ENCODE results near the gene TAX1BP3.

The TAX1BP3 gene

DNA sequence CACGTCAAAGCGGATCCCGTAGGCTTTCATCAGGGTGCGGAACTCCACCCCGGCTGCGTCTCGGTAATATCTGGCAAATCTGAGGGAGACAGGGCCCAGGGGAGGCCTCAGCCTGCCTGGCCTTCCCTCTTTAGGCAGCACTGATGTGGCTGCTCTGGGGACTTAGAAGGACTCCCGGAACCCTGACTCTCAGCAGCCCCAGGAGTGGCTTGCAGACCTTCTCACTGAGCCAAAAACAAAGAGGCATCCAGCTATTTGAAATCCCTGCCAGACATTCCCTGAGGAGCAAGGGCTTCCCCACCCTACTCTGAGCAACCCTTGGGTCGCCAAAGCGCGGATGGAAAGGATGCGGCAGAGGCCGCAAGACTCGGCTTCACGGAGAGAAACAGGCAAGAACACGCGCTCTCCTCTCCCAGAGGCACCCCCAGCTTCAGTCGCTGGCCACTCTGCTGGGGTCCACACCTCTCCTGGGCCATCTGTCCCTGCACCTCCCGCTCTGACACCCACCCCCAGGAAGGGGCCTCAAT lies 19.7 kb upstream of the TAX1BP3 start:
- no peak for FAIRE-seq

GRCh38 chr17:3685174-3685573 lies 16.8 kb upstream of the TAX1BP3 start:
- FAIRE-seq, result no peak

DNA sequence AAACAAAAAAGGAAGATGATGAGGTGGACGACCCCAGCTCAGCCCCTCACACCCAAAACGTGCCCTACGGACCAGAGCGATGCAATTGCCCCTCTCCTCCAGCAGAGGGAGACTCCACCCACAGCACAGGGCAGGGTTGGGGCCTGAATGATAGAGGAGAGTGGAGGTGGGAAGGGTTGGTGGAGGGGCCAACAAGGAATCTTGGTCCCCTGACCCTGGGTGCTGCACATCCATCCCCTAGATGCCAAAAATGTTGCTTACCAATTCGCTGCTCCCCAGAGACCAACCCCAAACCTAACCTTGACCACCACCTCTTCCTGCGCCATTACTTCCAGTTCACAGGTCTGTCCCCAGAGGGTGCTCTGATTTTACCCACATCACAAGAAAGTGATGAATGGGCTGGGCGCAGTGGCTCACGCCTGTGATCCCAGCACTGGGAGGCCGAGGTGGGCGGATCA lies 14.7 kb upstream of the TAX1BP3 start:
- FAIRE-seq, result no peak

- FAIRE-seq, result no peak
Observed at GRCh38 chr17:3682033-3682432, 13.7 kb upstream of the TAX1BP3 start.

GRCh38 chr17:3681565-3681964 lies 13.2 kb upstream of the TAX1BP3 start:
- FAIRE-seq, result no peak

DNA sequence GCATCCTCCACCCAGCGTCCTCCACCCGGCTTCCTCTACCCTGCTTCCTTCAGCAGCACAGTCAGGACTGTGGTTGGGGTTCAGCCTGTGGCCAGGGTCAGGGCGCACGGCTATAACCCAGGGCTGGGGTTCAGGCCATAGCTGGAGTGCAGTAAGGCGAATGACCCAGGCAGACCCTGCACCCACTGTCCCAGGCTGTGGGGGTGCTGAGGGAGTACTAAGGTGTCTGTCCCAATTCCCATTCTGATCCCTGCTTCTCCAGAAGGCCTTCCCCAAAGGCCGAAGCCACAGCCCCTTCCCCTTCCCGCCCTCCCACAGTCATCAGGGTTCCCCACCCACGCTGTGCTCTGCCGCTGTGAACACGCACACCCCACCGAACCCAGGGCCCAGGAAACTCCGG lies 12.7 kb upstream of the TAX1BP3 start:
- FAIRE-seq, result no peak

GRCh38 chr17:3679531-3680126 lies 11.3 kb upstream of the TAX1BP3 start:
- no peak for FAIRE-seq

DNA sequence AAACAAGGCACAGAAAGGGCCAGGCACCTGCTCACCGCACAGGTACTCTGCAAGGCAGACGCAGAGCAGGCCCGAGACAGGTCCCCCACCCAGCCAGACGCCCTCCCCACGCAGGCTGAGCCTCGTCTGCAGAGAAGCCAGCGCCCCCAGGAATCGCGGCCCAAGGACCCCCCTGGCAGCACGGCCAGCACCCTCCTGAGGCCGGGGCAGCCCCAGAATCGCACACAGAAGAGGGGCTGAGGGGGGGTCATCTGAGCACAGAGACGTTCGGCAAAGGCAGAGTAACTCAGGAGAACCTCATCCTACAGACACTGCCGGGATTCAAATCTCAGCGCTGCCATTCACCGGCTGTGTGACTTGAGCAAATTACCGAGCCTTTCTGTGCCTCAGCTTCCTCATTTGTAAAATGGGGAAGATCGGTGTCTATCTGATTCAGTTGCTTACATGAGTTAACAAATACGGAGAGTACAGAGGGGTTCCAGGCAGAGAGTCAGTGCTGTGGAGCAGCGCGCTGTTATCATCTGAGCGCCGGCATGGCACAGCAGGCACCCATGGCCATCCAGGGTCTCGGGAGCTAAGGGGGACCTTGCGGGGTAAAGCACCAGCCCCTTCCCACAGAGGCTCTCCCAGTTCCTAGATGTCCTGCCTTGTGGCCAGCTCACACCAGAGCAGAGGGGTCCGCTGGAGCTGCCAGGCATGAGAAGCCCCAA lies 10.6 kb upstream of the TAX1BP3 start:
- no peak for FAIRE-seq

GRCh38 chr17:3678095-3678820 lies 9.9 kb upstream of the TAX1BP3 start:
- no peak for FAIRE-seq

GRCh38 chr17:3675886-3676285 lies 7.5 kb upstream of the TAX1BP3 start:
- no peak for FAIRE-seq

- no peak for FAIRE-seq
Observed at GRCh38 chr17:3672571-3672970, 4.2 kb upstream of the TAX1BP3 start.

- FAIRE-seq, result no peak
Observed at GRCh38 chr17:3669548-3669947, 1.2 kb upstream of the TAX1BP3 start.

- FAIRE-seq, result no peak
Observed at GRCh38 chr17:3669085-3669347, 638 bp upstream of the TAX1BP3 start.

DNA sequence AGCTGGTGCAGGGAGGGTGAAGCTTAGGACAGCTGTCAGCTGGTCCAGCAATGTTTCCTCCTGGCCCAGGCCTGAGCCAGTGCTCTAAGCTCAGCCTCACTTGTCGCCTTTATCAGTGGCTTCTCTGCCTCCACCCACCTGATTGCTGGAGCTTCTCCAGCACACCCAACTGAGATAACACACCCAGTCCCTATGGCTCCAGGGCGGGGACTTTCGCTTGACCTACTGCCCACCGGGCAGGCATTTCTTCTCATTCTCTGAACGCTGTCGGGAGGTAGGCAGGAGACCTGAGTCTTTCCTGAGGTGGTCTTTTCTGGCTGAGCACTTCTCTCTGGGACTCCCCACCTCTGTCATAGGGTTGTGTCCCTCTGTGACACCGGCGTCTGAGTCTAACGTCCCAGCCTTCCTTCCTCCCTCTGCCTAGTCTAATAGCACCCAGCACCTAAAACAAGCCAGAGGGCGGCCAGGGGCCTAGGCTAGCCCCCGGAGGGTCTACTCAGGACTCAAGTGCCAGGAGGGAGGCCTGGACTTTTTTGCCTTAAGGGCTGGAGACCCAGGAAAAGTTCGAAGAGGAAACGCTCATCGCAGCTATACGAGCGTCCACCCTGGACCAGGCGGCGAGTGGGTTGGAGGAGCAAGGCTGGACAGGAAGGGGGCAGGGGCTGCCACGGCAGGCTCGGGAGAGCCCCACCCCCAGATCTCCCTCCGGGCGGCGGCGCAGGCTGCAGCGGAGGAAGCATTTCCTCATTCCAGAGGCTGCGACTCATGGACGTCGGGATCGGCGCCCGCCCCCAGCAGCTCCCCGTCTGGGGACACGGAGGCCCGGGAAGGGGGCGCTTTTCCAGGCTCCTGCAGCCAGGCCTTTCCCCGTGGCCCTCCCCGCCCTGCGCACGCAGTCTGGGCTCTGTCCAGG lies 756 bp downstream of the TAX1BP3 start:
- no peak for FAIRE-seq

DNA sequence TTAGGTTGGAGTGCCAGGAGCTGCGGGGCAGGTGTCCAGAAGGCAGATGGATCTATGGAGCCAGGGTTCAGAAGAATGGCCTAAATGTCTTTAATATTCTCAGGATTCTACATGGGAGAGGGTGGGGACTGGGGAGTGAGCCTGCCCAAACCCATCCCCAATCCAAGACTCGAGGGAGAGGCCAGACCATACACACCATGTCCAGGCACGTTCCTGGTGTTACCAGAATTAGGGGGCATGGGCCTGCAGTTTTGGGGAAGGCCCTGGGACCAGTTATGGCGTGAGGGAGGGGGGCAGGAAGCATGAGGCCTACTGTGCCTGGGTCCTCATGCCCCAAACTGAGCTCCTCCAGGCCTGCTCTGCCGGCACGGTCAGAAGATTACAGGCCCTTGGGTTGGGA lies 1.9 kb downstream of the TAX1BP3 start:
- no peak for FAIRE-seq

DNA sequence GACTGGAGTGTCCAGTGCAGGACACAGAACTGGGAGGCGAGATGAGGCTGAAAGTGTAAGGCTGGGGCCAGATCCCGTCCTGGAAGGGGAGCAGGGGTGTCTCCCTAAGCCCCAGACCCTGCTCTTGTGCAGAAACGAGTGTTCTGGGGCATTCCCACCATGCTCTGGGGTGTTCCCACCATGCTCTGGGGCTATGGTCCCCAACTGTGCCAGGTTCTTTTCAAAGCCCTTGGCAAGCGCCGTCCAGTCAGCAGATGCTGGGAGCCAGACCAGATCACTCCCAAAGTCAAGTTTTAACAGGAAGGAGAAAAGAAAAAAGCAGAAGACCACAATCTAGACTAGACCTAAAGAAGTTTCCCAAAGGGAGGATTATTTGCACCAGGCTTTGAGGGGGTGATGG lies 2.5 kb downstream of the TAX1BP3 start:
- no peak for FAIRE-seq

- no peak for FAIRE-seq
Observed at GRCh38 chr17:3663102-3664011, 5.0 kb downstream of the TAX1BP3 start.

DNA sequence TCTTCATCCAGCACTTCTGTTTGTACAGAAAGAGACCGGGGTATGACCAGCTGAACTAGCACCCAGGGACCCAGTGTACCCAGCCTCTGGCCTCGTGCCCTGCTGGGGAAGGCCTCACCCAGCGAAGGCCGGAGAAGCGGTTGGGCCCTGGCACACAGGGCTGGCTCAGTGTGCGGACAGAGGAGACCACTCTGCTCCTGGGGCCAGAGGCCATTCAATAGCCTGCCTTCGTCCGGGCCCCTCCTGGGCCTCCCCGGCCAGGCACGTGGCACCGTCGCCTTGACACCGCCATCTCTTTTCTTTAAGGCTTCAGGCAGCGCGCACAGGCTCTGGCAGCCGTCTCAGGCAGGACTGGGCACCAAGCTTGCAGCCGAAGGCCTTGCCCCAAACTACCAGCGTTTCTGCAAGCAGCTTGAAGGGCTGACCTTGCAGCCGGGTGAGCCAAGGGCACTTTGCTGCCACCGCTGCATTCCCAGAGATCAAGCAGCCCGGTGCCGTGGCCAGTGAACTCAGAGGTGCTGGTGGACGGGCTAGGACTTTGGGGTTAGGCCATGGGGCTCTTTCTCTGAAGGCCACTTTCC lies 8.0 kb downstream of the TAX1BP3 start:
- FAIRE-seq, result no peak

DNA sequence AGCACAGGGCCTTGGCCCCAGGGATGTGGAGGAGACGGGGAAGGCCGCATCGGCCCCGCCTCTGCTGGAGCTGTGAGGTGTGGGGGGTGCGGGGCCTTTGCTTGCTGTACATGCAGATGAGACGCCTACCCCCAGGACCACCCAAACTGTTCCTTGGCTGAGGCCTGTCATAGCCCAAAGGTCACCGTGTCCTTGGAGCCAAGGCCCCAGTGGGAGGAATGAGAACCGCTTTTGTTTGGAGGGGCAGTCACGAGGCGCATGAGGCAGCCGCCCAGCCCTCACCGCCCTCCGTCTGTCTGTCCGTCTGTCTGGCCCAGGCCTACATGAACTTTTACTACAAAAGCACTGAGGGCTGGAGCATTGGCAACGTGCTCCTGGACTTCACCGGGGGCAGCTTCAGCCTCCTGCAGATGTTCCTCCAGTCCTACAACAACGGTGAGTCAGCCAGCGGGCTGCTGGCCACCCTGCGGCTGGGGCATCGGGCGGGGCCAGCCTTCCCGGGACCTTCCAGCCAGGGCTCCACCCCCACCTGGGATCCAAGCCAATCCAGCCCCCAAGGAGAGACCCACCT lies 8.8 kb downstream of the TAX1BP3 start:
- FAIRE-seq, result no peak

GRCh38 chr17:3658784-3659449 lies 9.5 kb downstream of the TAX1BP3 start:
- no peak for FAIRE-seq

Measured in TTC549 (cell line).